ENCODE measurements around the gene PAK6.

GRCh38 chr15:40235201-40235885 lies 3.5 kb upstream of the PAK6 start:
- no peak for TF ChIP-seq POLR2A (IDR thresholded peaks at IDR 0.05)
- TF ChIP-seq, protein P1, sequence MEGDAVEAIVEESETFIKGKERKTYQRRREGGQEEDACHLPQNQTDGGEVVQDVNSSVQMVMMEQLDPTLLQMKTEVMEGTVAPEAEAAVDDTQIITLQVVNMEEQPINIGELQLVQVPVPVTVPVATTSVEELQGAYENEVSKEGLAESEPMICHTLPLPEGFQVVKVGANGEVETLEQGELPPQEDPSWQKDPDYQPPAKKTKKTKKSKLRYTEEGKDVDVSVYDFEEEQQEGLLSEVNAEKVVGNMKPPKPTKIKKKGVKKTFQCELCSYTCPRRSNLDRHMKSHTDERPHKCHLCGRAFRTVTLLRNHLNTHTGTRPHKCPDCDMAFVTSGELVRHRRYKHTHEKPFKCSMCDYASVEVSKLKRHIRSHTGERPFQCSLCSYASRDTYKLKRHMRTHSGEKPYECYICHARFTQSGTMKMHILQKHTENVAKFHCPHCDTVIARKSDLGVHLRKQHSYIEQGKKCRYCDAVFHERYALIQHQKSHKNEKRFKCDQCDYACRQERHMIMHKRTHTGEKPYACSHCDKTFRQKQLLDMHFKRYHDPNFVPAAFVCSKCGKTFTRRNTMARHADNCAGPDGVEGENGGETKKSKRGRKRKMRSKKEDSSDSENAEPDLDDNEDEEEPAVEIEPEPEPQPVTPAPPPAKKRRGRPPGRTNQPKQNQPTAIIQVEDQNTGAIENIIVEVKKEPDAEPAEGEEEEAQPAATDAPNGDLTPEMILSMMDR (IDR thresholded peaks at IDR 0.05): no peak

Data from gastroesophageal sphincter (tissue), 3 donors.